ENCODE results near the gene BTG2. TPM values are rescaled to one million over a fixed set of nuclear protein-coding genes. Genes with fewer than 3 reads are reported as not detected.
"Not testable (repeated sequence)": the region's sequence is repeated elsewhere in the genome, so short reads cannot be mapped to it uniquely, and the experiment has no call there.

The BTG2 gene
- total RNA-seq, 1 donor from 2014 or later = 44.8 TPM

GRCh38 chr1:203287109-203287893 is 18.0 kb upstream of the BTG2 start:
- DNase-seq (ENCODE audit: missing footprints) (peak; percentile 83), ATAC-seq (peak; percentile 47)
- intact Hi-C loops (cut with DNase I) = no loop called here

GRCh38 chr1:203287898-203288297 is 17.4 kb upstream of the BTG2 start:
- intact Hi-C loops (cut with DNase I) = no loop called here
- DNase-seq (ENCODE audit: missing footprints) (no peak), ATAC-seq (no peak)

DNA sequence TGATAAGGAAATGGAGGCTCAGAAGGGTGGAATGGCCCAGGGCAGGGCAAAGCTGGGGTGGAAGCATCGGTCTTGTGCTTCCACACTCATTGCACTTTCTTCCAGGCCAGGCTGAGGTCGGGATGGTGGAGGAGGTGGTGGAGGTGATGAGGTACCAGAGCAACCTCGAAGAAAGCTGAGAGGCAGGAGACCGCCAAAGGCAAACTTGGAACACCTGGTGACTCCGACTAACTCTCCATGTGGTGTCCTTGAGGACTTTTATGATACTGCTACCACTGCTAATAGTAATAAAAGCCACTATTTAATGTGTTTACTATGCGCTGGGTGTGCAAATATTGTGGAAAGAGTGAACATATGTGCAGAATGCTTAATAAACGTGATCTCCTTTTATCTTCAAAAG is 16.9 kb upstream of the BTG2 start:
- DNase-seq (ENCODE audit: missing footprints) (no peak), ATAC-seq (no peak)
- intact Hi-C loops (cut with DNase I) = no loop called here

- ATAC-seq = peak; percentile 12
- peak; percentile 77 for DNase-seq (ENCODE audit: missing footprints)
- intact Hi-C loops (cut with DNase I) = no loop called here
These were observed 15.9 kb upstream of the BTG2 start for GRCh38 chr1:203289281-203289981.

DNA sequence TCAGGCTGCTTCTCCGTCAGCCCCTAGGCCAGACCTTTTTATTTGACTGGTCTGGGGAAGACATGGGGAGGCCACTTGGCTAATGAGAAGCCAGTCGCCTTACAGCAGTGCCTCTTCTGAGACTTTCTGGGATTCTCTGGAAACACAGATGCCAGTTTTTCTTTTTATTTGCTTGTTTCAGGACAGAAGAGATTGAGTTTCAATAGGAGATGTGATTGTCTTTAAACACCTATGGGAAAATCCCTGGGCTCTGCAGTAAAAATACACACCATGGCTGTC is 15.4 kb upstream of the BTG2 start:
- no peak for DNase-seq (ENCODE audit: missing footprints)
- intact Hi-C loops (cut with DNase I) = no loop called here
- no peak for ATAC-seq

DNA sequence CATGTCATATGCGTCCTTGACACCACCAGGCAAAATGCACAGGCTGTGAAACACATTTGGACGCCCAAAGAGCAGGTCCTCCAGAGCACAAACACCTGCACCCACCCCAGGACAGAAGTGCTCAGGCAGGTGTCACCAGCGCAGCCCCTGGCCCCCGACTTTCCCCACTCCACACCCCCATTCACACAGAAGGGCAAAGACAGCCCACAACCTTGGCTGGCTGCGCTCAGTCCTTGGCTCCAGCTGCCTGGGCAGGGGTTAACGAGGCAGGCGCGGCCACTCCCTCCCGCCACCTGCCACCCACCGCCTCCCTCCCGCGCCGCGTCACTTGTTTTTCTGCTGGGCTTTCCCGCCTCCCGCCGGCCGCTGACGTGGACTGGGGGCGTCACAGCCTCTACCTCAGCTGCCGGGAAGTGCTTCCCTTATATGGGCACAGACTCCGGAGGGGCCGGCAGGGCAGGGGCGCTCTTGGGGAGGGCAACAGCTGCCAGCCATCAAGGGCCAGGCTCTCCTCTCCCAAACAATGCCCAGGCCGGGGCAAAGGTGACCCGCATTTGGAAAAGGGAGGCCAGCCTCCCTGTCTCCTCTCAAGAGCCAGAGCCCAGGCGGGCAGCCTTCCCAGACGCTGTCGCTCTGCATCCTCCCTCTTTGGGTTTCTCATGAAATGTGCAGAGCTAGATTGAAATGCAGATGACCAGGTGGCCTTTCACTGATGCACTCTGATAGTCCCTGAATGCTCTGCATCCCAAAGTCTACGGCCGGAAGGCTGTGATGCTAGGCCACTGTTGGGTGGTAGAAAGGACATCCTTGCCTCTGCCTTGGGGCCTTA is 14.8 kb upstream of the BTG2 start:
- ATAC-seq (peak; percentile 81), DNase-seq (ENCODE audit: missing footprints) (peak; percentile 97)
- intact Hi-C loops (cut with DNase I) = no loop called here

DNA sequence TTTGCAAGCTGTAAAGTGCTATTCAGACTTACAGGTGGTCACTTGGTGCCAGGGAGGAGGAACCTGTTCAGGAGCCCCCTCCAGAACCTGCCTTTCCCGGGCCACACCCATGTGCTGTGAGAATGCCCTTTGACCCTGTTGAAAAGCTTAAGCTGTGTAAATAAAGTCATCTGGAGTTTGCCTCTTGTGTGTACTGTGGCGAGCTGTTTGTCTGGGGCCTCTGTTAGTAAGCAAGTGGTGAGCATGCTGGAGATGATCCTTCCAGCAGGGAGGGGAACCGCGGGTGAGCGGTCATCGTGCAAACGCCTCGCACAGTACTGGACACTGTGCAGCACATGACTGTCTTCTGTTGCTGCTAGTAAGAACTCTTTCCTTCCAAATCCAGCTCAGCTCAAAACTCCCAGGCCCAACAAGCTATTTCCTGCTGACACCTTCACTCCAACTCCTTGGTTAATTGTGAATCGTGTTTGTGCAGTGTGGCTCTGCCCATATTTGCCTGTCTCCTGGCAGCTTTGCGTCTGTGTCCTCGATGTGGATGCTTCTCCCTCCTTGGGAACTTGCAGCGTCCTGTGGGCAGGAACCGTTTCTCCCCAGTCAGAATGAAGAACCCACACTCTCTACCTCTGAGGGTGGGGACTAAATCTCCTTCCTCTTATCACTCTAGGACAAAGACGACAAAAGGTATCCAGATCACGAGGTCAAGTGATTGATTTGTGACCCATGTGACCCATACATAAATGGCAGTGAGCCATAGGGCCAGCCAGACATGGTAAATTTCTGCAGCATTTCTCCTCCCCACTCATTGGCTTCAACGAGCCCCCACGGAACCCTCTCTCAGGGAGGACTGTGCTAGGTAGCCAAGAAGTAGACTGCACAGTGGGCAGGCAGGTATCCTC is 13.9 kb upstream of the BTG2 start:
- intact Hi-C loops (cut with DNase I) = no loop called here
- DNase-seq (ENCODE audit: missing footprints) = no peak
- no peak for ATAC-seq

DNA sequence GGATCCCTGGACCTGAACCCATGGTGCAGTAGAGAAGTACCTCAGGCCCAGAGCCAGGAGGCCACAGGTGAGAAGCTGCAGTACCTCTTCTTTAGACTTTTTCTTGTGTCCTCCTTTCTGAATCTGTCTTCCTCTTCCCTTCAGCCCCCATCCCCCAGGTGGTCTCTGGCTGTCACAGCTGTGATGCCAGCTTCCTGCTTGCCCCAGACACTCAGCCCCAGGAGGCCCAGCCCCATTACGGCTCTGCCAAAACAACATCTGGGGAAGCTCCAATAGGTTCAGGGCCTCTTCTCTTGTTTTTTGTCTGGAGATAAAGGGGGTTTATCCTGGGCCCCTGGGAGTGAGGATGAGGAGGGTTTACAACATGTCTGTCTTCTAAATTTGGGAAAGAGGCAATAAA is 9.5 kb upstream of the BTG2 start:
- no peak for DNase-seq (ENCODE audit: missing footprints)
- intact Hi-C loops (cut with DNase I) = no loop called here
- no peak for ATAC-seq

- DNase-seq (ENCODE audit: missing footprints) (no peak), ATAC-seq (no peak)
- intact Hi-C loops (cut with DNase I) = no loop called here
These were observed 8.8 kb upstream of the BTG2 start for GRCh38 chr1:203296460-203297073.

DNA sequence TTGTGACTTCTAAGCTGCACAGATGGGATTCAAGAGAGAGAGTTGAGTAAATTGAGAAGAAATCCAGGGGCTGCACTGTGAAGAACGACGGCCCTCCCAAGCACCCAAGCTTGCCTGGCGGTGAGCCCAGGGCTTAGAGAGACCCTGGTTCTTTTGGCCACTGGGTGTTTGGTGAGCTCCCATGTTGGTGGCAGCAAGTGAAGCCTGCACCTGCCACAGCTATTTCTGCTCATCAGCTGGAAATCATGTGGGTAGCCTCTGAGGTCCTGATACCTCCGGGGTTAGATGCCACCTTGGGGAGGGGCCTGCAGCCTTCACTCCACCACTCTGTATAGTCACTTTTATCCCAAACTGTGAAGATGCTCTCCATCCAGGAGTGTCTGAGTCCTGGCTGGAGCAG is 6.2 kb upstream of the BTG2 start:
- DNase-seq (ENCODE audit: missing footprints) = no peak
- no peak for ATAC-seq
- intact Hi-C loops (cut with DNase I) = no loop called here

DNA sequence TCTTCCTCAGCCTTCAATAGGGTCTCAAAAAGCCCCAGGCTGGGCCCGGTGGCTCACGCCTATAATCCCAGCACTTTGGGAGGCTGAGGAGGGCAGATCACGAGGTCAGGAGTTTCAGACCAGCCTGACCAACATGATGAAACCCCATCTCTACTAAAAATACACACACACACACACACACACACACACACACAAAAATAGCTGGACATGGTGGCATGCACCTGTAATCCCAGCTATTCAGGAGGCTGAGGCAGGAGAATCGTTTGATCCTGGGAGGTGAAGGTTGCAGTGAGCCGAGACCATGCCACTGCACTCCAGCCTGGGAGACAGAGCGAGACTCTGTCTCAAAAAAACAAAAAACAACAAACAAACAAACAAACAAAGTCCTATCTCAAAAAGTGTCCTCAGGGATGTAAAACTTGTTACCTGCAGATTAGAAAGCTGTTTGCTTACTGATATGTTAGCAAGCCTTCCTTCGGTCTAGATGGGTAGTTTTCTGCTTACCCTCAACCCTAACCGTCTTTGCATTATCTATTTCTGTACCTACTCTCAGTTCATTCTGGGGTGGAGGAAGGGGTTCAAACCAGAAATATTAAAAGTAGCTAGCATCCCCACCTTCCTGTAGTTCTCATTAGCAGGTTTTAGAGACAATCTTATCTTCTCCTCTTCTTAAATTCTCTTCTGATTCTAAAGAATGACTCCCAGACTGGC is 5.4 kb upstream of the BTG2 start:
- intact Hi-C loops (cut with DNase I); ATAC-seq; DNase-seq (ENCODE audit: missing footprints): not testable (repeated sequence)

DNA sequence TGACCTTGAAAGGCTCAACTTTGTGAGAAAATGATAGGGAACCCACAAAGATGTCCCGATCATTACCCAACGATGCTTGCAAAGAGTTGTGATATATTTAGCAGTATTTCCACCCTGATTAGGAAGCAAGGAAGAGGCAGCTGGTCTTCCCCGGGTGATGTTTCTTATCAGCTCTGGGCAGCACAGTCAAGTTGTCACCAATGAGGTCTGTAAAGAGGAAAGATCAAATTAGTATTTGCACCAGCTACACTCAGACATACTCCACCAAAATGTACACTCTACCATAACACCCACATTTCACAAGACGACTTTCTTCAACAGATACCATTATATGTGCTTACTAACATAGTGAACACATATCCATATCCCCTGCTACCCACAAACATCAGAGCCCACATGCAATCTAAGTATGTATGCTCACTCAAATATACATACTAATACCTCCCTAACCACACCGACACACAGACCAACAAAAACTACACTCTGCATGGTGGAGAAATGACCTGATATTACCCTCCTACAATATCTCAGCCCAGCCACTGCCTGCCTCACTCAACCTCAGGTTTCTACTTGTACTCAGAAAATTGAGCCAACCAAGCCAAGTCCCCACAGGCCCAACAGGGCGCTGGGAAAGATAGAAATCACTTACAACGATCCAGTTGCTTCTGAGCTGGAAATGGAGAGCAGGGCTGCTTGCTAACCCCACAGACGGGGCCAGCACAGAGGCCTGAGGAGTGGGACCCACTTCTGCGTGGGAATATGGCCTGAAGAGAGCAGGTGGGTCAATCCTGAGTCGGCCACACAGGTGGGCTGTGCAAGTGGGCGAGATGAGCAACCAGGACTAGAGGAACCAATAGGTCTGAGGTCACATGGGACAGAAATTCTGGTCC is 4.6 kb upstream of the BTG2 start:
- intact Hi-C loops (cut with DNase I) = no loop called here
- no peak for DNase-seq (ENCODE audit: missing footprints)
- no peak for ATAC-seq

DNA sequence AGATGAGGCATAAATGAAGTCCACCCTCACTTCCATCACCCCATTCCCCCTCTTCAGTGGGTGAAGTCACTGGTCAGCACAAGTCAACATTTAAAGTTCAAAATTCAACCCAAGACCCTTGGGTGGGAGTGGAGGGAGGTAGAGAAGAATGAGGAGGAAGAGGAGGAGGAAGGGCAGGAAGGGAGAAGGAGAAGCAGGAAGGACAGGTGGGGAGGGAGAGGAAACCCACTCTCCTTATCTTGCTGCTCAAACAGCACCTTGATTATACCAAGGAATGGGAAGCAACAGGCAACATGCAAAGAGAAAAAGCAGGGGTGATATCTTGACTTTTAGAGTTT is 4.0 kb upstream of the BTG2 start:
- intact Hi-C loops (cut with DNase I) = no loop called here
- ATAC-seq (no peak), DNase-seq (ENCODE audit: missing footprints) (no peak)

- intact Hi-C loops (cut with DNase I) = no loop called here
- DNase-seq (ENCODE audit: missing footprints) = no peak
- no peak for ATAC-seq
These were observed 2.9 kb upstream of the BTG2 start for GRCh38 chr1:203302456-203302855.

DNA sequence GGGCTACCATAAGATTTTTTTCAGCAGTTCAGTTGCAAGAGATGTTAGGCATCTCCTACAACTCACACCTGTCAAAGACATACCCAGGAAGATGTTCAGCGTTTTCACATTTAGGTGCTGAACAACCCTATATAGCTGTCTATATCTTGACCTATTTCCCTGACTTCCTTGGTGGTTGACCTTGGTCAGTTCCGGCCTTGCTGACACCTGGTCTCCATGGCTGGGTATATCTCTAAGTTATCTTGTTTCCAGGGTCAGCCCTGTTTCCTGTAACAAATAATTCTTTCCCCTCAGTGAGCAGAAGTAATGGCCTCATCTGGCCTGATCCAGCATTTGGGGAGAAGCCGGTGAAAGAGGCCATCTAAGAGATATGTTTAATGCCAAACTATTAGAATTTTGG is 2.4 kb upstream of the BTG2 start:
- intact Hi-C loops (cut with DNase I) = no loop called here
- ATAC-seq = no peak
- DNase-seq (ENCODE audit: missing footprints) = no peak

DNA sequence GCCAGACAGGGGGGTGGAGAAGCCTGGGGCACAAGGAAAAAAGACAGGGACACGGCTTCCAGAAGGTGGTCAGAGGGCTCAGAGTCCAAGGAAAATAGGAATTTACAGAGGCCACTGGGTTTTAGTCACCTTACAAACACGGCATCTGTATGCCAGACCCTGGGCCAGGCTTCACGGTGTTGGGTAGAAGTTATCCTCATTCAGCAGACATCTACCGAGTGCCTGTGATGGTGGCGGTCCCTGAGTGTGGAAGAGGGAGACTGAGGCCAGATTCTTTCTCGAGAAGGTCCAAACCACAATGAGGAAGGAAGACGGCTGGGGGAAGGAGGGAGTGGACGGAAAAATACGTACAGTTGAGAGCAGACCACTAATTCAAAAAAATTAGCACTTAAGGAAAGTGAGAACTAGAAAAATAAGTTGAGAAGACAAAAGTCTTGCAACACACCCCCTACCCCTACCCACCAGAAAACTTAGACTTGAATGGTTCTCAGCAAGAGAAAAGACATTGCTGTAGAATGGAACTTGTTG is 864 bp upstream of the BTG2 start:
- ATAC-seq (no peak), DNase-seq (ENCODE audit: missing footprints) (no peak)
- intact Hi-C loops (cut with DNase I) = no loop called here

- DNase-seq (ENCODE audit: missing footprints) = peak; percentile 71
- intact Hi-C loops (cut with DNase I) = loop anchor here (1.0 to 2.0 kb wide), 2 partner anchors 21 to 27 kb away; no protein-coding TSS in a partner anchor
- ATAC-seq = peak; percentile 18
These were observed 430 bp downstream of the BTG2 start for GRCh38 chr1:203305809-203306088.
